ENCODE data around the gene PDK4.
"Not testable (repeated sequence)": the region's sequence is repeated elsewhere in the genome, so short reads cannot be mapped to it uniquely, and the experiment has no call there.

Gene PDK4

GRCh38 chr7:95558864-95559263 is 37.5 kb downstream of the PDK4 start:
- DNase-seq: no peak

DNA sequence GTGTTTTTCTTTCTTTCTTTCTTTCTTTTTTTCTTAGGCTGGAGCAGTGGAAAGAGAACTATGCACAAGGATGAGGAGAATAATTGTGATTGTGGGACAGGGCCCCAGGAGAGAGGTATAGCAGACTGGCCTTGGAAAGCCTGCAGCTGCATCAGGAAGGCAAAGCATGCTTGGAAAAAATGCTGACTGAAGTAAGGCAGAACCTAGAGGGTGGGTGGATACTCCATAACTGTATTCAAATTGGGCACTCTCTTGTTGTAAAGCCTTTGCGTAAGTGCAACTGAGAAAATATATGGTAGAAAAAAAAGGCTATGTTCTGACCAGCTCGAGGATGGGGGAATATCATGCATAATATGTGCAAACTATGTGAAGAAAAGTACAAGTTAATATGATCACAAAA is 39.5 kb downstream of the PDK4 start:
- DNase-seq: no peak

DNA sequence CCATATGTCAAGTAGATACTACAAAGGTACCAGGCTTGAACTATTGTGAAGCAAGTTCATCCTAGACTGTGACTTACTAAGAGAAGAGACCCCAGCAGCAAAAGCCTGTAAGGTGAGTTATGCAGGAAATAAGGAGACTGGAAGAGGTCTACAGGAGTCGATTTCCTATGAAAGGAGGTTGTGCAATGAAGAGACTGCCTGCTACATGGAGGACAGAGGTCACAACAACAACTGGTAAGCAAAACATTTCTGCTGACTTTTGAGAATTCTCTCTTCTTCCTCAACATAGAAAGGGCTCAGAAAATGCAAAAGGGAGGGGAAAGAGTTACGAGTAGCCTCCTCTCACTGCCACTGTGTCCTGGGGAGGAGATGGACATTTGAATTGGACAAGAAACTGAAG is 42.4 kb downstream of the PDK4 start:
- DNase-seq: no peak

DNA sequence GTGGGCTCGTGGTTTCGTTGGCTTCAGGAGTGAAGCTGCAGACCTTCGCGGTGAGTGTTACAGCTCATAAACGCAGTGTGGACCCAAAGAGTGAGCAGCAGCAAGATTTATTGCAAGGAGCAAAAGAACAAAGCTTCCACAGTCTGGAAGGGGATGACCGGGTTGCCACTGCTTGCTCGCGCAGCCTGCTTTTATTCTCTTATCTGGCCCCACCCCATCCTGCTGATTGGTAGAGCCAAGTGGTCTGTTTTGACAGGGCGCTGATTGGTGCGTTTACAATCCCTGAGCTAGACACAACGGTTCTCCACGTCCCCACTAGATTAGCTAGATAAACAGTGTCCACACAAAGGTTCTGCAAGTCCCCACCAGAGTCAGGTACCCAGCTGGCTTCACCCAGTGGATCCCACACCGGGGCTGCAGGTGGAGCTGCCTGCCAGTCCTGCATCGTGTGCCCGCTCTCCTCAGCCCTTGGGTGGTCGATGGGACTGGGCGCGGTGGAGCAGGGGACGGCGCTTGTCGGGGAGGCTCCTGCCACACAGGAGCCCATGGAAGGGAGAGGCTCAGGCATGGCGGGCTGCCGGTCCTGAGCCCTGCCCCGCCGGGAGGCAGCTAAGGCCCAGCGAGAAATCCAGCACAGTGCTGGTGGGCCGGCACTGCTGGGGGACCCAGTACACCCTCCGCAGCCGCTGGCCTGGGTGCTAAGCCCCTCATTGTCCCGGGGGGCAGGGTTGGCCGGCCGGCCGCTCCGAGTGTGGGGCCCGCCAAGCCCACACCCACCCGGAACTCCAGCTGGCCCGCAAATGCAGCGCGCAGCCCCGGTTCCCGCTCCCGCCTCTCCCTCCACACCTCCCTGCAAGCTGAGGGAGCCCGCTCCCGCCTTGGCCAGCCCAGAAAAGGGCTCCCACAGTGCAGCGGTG is 44.0 kb downstream of the PDK4 start:
- DNase-seq: not testable (repeated sequence)

- DNase-seq: no peak
Measured at GRCh38 chr7:95550546-95550945, 45.8 kb downstream of the PDK4 start.

GRCh38 chr7:95549818-95550529 is 46.3 kb downstream of the PDK4 start:
- DNase-seq: no peak

GRCh38 chr7:95547361-95548348 is 48.7 kb downstream of the PDK4 start:
- DNase-seq: no peak

DNA sequence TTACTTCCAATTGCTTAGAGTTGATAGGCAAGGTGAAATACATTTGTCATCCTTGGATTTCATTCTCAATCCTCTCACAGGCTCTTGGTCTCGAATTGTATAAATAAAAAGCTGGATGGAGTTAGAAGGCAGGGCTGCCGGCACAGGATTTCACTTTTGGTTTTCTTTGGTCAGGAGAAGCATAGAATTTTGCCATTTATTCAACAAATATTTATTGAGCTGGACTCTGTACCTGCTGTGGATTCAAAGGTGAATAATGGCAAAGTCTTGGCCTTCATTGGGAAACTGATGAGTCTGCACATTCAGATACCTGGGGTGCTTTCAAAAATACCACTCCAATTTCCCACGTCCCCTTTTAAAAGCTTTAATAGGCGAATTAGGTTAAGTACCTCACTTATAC is 49.7 kb downstream of the PDK4 start:
- DNase-seq: no peak

GRCh38 chr7:95545673-95546072 is 50.6 kb downstream of the PDK4 start:
- no peak for DNase-seq

GRCh38 chr7:95545007-95545615 is 51.2 kb downstream of the PDK4 start:
- no peak for DNase-seq

DNA sequence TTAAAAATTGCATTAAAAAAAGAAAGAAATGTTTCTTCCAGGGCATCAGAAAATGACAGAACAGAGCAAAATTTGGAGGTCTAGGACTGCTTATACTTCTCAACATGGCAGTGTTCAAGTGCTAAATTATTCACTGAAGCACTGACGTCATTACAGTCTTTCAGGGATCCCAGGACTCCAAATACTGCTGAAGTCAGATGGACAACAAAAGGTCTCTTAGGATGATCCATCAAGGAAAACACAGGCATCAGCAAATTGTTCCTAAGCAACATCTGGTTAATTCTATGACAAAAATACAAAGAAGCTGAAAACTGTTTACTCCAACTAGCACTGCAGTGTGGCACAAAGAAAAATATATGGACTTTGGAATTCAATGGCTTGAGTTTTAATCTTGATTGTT is 52.1 kb downstream of the PDK4 start:
- no peak for DNase-seq

DNA sequence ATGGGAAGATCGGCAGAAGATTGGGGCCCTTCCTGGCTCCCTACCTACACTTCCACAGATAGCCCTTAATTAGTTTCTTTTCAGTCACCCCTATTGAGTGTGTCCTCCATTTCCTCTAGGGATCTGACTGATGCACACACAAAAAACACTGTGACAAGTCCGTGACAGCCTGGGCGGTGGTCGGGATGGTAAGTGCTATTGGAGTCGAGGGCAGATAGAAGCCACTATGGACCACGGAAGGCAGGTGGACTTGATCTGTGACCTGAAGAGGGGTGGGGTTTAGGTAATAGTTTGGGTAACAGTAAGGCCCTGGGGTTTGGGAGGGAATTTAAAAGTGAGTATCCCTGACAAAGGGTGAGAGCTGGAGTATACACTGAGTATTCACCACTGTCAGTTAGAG is 53.0 kb downstream of the PDK4 start:
- DNase-seq: no peak

DNA sequence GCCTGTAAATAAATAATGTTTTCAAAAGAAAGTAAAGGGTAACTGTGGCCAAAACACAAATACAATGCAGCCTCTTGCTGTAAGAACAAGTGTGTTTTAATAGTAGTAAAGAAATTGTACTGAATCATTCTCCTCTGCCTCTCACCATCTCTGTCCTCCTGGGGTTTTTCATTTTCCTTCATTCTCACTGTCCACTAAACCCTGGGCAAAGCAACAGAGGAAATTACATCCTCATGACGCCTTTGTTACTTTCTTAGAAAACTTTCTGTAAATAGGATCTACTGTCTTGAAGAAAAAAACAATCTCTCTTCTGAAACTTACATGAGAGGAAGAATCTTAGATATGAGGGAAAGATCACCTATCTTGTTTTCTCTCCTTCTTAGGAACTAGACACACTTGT is 56.0 kb downstream of the PDK4 start:
- no peak for DNase-seq

DNA sequence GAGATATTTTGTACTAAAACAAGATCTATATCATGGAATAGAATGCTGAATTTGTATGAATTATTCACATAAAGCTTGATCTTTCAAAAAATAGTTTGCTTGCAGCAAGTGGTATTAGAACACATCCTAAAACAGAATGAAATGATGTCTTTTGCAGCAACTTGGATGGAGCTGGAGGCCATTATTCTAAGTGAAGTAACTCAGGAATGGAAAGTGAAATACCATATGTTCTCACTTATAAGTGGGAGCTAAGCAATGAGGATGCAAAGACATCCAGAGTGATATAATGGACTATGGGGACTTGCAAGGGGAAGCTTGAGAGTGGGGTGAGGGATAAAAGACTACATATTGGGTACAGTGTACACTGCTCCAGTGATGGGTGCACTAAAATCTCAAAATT is 56.9 kb downstream of the PDK4 start:
- no peak for DNase-seq

GRCh38 chr7:95537468-95537867 is 58.8 kb downstream of the PDK4 start:
- DNase-seq: no peak

GRCh38 chr7:95536656-95537311 is 59.5 kb downstream of the PDK4 start:
- no peak for DNase-seq

GRCh38 chr7:95535662-95536061 is 60.7 kb downstream of the PDK4 start:
- no peak for DNase-seq

DNA sequence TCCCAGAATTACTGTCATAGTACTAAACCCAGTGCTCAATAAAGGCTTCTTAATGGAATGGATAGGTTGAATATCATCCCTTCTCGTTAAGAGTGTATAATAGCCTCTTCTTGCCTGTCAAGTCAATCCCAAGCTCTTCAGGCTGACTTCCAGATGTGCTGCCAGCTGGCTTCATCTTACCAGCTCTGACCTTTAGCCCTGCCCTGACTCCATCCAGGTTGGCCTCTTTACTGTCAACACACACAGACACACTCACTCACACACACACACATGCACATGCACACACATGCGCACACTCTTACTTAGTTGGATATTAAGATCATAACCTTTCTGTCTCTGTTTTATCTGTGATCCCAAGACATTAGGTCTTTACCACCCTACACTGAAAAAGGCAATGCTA is 61.5 kb downstream of the PDK4 start:
- DNase-seq: no peak
